CD4-positive, alpha-beta T cell treated with Interleukin-17A for 1 hour (primary cell): ENCODE results near the gene ARAP2.
"Not testable (repeated sequence)": the region's sequence is repeated elsewhere in the genome, so short reads cannot be mapped to it uniquely, and the experiment has no call there.

Experiments
- DNase-seq: peaks from one replicate; pipeline ENCODE4 v3.0.0-alpha.2; 2020

ARAP2 gene

GRCh38 chr4:36213977-36214376 is 30.3 kb downstream of the ARAP2 start:
- DNase-seq = no peak

- no peak for DNase-seq
Observed at GRCh38 chr4:36211084-36211483, 33.2 kb downstream of the ARAP2 start.

- DNase-seq = no peak
Observed at GRCh38 chr4:36209941-36210649, 34.2 kb downstream of the ARAP2 start.

- peak; percentile 62 for DNase-seq
Observed at GRCh38 chr4:36208893-36209473, 35.3 kb downstream of the ARAP2 start.

- no peak for DNase-seq
Observed at GRCh38 chr4:36207831-36208520, 36.3 kb downstream of the ARAP2 start.

GRCh38 chr4:36207367-36207766 is 36.9 kb downstream of the ARAP2 start:
- no peak for DNase-seq

GRCh38 chr4:36206603-36207311 is 37.6 kb downstream of the ARAP2 start:
- DNase-seq = no peak

GRCh38 chr4:36206012-36206411 is 38.3 kb downstream of the ARAP2 start:
- no peak for DNase-seq

GRCh38 chr4:36198861-36199260 is 45.5 kb downstream of the ARAP2 start:
- no peak for DNase-seq

- DNase-seq = no peak
Observed at GRCh38 chr4:36198068-36198808, 46.1 kb downstream of the ARAP2 start.

- DNase-seq = no peak
Observed at GRCh38 chr4:36197501-36197900, 46.8 kb downstream of the ARAP2 start.

GRCh38 chr4:36196145-36196913 is 48.0 kb downstream of the ARAP2 start:
- no peak for DNase-seq

GRCh38 chr4:36192922-36193321 is 51.4 kb downstream of the ARAP2 start:
- DNase-seq = peak; percentile 18

- peak; percentile 61 for DNase-seq
Observed at GRCh38 chr4:36189511-36190226, 54.6 kb downstream of the ARAP2 start.

GRCh38 chr4:36187723-36188333 is 56.5 kb downstream of the ARAP2 start:
- peak; percentile 43 for DNase-seq

- no peak for DNase-seq
Observed at GRCh38 chr4:36183665-36184393, 60.5 kb downstream of the ARAP2 start.

GRCh38 chr4:36183232-36183631 is 61.1 kb downstream of the ARAP2 start:
- DNase-seq = no peak

- not testable (repeated sequence) for DNase-seq
Observed at GRCh38 chr4:36182315-36182714, 62.0 kb downstream of the ARAP2 start.

- no peak for DNase-seq
Observed at GRCh38 chr4:36180206-36180605, 64.1 kb downstream of the ARAP2 start.

GRCh38 chr4:36178484-36178883 is 65.8 kb downstream of the ARAP2 start:
- no peak for DNase-seq
